ENCODE data around the gene SH2B2.

Gene SH2B2

GRCh38 chr7:102286237-102287110, at the start of gene SH2B2:
Gene SH2B2, plus strand, starts transcription at chr7:102286868. Its CDS starts 13,683 bp downstream, at chr7:102300551.
- DNase-seq (ENCODE audit: low spot score) = peak; percentile 82
- TF ChIP-seq CTCF (IDR thresholded peaks at IDR 0.05) = no peak
- peak within 1 kb of the TSS; percentile 76 to 94 for H3K27ac ChIP-seq
- H3K4me3 ChIP-seq = peak within 1 kb of the TSS; percentile 98

- Histone ChIP-seq H3K27ac (no peak overlapping the region), H3K4me3 (no peak overlapping the region)
- no peak for DNase-seq (ENCODE audit: low spot score)
- no peak for TF ChIP-seq CTCF (IDR thresholded peaks at IDR 0.05)
Observed at GRCh38 chr7:102239206-102239820, 47.4 kb upstream of the SH2B2 start.

- no peak overlapping the region for H3K27ac ChIP-seq
- no peak for DNase-seq (ENCODE audit: low spot score)
- TF ChIP-seq CTCF (IDR thresholded peaks at IDR 0.05) = no peak
- H3K4me3 ChIP-seq = no peak overlapping the region
Observed at GRCh38 chr7:102241431-102241830, 45.2 kb upstream of the SH2B2 start.

- no peak for DNase-seq (ENCODE audit: low spot score)
- H3K27ac ChIP-seq = no peak overlapping the region
- TF ChIP-seq CTCF (IDR thresholded peaks at IDR 0.05) = no peak
- H3K4me3 ChIP-seq = no peak overlapping the region
Observed at GRCh38 chr7:102244601-102245000, 42.1 kb upstream of the SH2B2 start.

GRCh38 chr7:102248081-102248455, 38.6 kb upstream of the SH2B2 start:
- no peak for DNase-seq (ENCODE audit: low spot score)
- no peak overlapping the region for H3K27ac ChIP-seq
- TF ChIP-seq CTCF (IDR thresholded peaks at IDR 0.05) = no peak
- no peak overlapping the region for H3K4me3 ChIP-seq

- H3K4me3 ChIP-seq = no peak overlapping the region
- H3K27ac ChIP-seq = no peak overlapping the region
- DNase-seq (ENCODE audit: low spot score) = no peak
- TF ChIP-seq CTCF (IDR thresholded peaks at IDR 0.05) = no peak
Observed at GRCh38 chr7:102248456-102249395, 37.9 kb upstream of the SH2B2 start.

All from coronary artery (tissue), 2 donors.